Breast epithelium (tissue), 3 donors: Measurements from ENCODE around the gene PSORS1C1.

Experiments
- POLR2A ChIP-seq: fragments of 450-650 bp; IDR thresholded peaks from one replicate; pipeline ENCODE4 v1.6.1; 2016; ENCODE audit warnings: antibody characterized with exemption, mild to moderate bottlenecking, moderate library complexity
- POLR2AphosphoS5 ChIP-seq, 3 donors: sonication (generic); formaldehyde crosslinking; IDR thresholded peaks; one replicate each; pipeline ENCODE4 v1.6.1; 2017; ENCODE audit warnings: antibody characterized with exemption in 3 of 3
- TF ChIP-seq, protein P1 (sequence below), 3 donors: fragments of 450-650 bp; IDR thresholded peaks; one replicate each; pipeline ENCODE4 v1.5.1; 2016 to 2017; ENCODE audit warnings: antibody characterized with exemption in 3 of 3, mild to moderate bottlenecking in 3 of 3, moderate library complexity in 3 of 3

GRCh38 chr6:31144970-31145340 lies 30.4 kb downstream of the PSORS1C1 start:
- TF ChIP-seq, protein P1, sequence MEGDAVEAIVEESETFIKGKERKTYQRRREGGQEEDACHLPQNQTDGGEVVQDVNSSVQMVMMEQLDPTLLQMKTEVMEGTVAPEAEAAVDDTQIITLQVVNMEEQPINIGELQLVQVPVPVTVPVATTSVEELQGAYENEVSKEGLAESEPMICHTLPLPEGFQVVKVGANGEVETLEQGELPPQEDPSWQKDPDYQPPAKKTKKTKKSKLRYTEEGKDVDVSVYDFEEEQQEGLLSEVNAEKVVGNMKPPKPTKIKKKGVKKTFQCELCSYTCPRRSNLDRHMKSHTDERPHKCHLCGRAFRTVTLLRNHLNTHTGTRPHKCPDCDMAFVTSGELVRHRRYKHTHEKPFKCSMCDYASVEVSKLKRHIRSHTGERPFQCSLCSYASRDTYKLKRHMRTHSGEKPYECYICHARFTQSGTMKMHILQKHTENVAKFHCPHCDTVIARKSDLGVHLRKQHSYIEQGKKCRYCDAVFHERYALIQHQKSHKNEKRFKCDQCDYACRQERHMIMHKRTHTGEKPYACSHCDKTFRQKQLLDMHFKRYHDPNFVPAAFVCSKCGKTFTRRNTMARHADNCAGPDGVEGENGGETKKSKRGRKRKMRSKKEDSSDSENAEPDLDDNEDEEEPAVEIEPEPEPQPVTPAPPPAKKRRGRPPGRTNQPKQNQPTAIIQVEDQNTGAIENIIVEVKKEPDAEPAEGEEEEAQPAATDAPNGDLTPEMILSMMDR (IDR thresholded peaks at IDR 0.05): no peak
- TF ChIP-seq POLR2AphosphoS5 (IDR thresholded peaks at IDR 0.05) (no peak), POLR2A (no peak)
